Neural crest cell (in vitro differentiated cells): ENCODE measurements around the gene PCDHGC3. TPM values are rescaled to one million over a fixed set of nuclear protein-coding genes. Genes with fewer than 3 reads are reported as not detected.

Experiments
- DNase-seq: peaks from one replicate; pipeline ENCODE4 v3.0.0; 2021; ENCODE audit warnings: low read depth, mixed read lengths, low spot score
- H3K27ac Mint-ChIP-seq: one replicate; pipeline ENCODE4 v1.8.0; 2021; ENCODE audit warnings: mild to moderate bottlenecking, mixed read lengths; ENCODE audit not compliant: unreplicated experiment
- H3K27me3 Mint-ChIP-seq: 2 replicates; pipeline ENCODE4 v1.8.0; 2021; ENCODE audit warnings: low read depth, mild to moderate bottlenecking, mixed read lengths
- H3K36me3 Mint-ChIP-seq: 2 replicates; pipeline ENCODE4 v1.8.0; 2021; ENCODE audit warnings: low read depth, mild to moderate bottlenecking, mixed read lengths
- H3K4me1 Mint-ChIP-seq: 2 replicates; pipeline ENCODE4 v1.8.0; 2021; ENCODE audit warnings: mixed read lengths
- H3K4me3 Mint-ChIP-seq: one replicate; pipeline ENCODE4 v1.8.0; 2021; ENCODE audit warnings: mild to moderate bottlenecking, mixed read lengths
- H3K9me3 Mint-ChIP-seq: 2 replicates; pipeline ENCODE4 v1.8.0; 2021; ENCODE audit warnings: mixed read lengths
- total RNA-seq: library from RNA; stranded (reverse); gene quantifications from 2 replicates; pipeline ENCODE4 v1.2.1, GENCODE V29; 2021
- TF ChIP-seq, protein P1 (sequence below): fragments of 200-600 bp; sonication (generic); conservative IDR thresholded peaks from 2 replicates; pipeline ENCODE4 v1.5.0; 2021; ENCODE audit warnings: antibody characterized with exemption, mild to moderate bottlenecking

Gene PCDHGC3
- total RNA-seq, 1 donor from 2014 or later: 107 TPM

DNA sequence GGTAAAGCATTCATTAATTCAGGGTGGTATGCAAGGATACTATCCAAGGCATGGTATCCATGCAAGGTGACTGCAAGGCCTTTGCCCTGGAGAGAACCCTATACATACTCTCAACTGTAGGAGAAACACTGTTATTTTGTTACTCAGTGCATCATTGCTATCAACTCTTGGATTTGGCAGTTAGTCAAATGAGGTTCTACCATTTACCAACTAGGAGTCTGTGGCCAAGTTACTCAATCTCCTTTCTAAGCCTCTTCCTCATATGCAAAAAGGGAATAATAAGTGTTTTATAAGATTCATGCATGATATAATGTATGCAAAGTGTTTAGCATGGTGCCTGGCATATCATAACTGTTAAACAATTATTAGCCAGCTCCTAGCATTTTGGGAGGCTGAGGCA is 4.0 kb downstream of the PCDHGC3 start:
- no peak for DNase-seq
- peak overlapping the region; percentile 58 for H3K4me3 Mint-ChIP-seq
- no peak overlapping the region for H3K27ac Mint-ChIP-seq
- H3K36me3 Mint-ChIP-seq: peaks cover 39% of the 10 kb centered on the region
- no peaks in the 10 kb centered on the region for H3K27me3 Mint-ChIP-seq
- TF ChIP-seq, protein P1, sequence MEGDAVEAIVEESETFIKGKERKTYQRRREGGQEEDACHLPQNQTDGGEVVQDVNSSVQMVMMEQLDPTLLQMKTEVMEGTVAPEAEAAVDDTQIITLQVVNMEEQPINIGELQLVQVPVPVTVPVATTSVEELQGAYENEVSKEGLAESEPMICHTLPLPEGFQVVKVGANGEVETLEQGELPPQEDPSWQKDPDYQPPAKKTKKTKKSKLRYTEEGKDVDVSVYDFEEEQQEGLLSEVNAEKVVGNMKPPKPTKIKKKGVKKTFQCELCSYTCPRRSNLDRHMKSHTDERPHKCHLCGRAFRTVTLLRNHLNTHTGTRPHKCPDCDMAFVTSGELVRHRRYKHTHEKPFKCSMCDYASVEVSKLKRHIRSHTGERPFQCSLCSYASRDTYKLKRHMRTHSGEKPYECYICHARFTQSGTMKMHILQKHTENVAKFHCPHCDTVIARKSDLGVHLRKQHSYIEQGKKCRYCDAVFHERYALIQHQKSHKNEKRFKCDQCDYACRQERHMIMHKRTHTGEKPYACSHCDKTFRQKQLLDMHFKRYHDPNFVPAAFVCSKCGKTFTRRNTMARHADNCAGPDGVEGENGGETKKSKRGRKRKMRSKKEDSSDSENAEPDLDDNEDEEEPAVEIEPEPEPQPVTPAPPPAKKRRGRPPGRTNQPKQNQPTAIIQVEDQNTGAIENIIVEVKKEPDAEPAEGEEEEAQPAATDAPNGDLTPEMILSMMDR: no peak
- H3K4me1 Mint-ChIP-seq: peaks cover 84% of the 10 kb centered on the region
- H3K9me3 Mint-ChIP-seq: no peaks in the 10 kb centered on the region

DNA sequence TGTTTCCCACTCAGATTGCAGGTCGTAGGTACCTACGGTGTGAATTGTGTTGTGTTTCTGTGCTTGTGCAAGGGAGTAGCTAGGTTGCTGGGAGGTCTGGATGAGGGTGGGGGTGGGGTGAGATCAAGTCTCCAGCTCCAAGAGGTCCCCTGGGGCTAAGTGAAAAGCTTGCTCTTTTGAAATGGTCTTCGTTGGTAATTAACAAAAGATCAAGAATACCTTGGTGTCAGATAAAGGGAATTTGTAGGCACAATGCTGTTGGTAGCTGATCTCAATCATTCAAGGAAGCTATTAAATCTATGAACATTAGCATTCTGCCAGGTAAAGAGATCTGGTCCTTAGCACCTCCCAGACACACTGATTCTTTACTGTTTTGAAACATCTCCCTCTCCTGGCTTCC is 8.1 kb downstream of the PCDHGC3 start:
- DNase-seq: no peak
- H3K4me3 Mint-ChIP-seq: peak overlapping the region; percentile 72
- H3K4me1 Mint-ChIP-seq: peaks cover 79% of the 10 kb centered on the region
- peaks cover 38% of the 10 kb centered on the region for H3K36me3 Mint-ChIP-seq
- TF ChIP-seq, protein P1: no peak
- H3K27ac Mint-ChIP-seq: peak overlapping the region; percentile 90
- H3K27me3 Mint-ChIP-seq: no peaks in the 10 kb centered on the region
- H3K9me3 Mint-ChIP-seq: no peaks in the 10 kb centered on the region

DNA sequence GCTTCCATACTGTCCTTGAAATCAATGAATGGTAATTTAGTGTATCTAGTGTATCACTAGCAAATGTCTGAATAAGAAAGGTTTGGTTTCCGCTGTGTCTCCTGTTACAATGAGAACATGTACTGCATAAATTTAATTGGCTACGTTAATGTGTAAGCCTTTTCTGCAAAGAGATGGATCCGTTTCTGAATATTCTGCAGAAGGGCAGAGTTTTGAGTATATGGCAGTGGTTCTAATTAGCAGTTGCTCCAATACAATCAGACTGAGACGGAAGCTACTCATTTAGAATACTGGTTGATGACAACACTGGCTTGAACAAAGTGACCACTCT is 8.5 kb downstream of the PCDHGC3 start:
- peaks cover 79% of the 10 kb centered on the region for H3K4me1 Mint-ChIP-seq
- no peak for DNase-seq
- H3K36me3 Mint-ChIP-seq: peaks cover 41% of the 10 kb centered on the region
- no peaks in the 10 kb centered on the region for H3K9me3 Mint-ChIP-seq
- TF ChIP-seq, protein P1: no peak
- H3K27ac Mint-ChIP-seq: peak overlapping the region; percentile 90
- H3K27me3 Mint-ChIP-seq: no peaks in the 10 kb centered on the region
- peak overlapping the region; percentile 72 for H3K4me3 Mint-ChIP-seq

DNA sequence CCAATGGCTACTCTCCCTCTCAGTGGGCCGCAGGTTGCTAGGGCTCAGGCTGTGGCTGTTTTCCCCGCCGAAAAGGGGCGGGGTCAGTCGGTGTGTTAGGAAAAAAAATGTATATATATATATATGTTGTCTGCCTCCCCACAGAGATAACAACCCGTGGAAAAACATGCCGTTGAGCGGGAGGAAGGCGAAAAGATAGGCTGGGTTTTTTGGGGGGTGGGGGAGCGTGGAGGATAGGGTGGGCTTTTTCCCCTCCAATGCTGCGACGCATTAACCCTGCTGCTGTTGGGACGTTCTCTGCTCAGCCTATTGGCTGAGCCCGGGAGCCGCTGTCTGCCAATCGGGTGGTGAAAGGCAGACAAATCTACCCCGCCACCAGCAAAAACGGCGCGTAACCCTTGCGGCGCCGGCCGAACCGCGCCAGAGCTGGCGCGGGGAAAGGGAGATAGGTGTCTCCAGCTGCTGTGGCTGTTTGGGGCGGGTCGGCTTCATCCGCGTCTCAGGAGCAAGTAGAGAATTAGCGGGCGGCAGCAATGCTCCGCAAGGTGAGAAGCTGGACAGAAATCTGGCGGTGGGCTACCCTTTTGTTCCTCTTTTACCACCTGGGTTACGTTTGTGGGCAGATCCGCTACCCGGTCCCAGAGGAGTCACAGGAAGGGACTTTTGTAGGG is 9.0 kb downstream of the PCDHGC3 start, which contains the start of gene PCDHGC4:
PCDHGC4 (plus strand) TSS at position 390 of the 671 bp plus-strand sequence; CDS start at position 534, 144 bp downstream.
- H3K36me3 Mint-ChIP-seq: peaks cover 39% of the 10 kb centered on the region
- H3K9me3 Mint-ChIP-seq: no peaks in the 10 kb centered on the region
- no peaks in the 10 kb centered on the region for H3K27me3 Mint-ChIP-seq
- DNase-seq: peak; percentile 56
- TF ChIP-seq, protein P1: no peak
- H3K4me3 Mint-ChIP-seq: peak within 1 kb of the TSS; percentile 72
- H3K4me1 Mint-ChIP-seq: peaks cover 74% of the 10 kb centered on the region
- peak within 1 kb of the TSS; percentile 90 for H3K27ac Mint-ChIP-seq

DNA sequence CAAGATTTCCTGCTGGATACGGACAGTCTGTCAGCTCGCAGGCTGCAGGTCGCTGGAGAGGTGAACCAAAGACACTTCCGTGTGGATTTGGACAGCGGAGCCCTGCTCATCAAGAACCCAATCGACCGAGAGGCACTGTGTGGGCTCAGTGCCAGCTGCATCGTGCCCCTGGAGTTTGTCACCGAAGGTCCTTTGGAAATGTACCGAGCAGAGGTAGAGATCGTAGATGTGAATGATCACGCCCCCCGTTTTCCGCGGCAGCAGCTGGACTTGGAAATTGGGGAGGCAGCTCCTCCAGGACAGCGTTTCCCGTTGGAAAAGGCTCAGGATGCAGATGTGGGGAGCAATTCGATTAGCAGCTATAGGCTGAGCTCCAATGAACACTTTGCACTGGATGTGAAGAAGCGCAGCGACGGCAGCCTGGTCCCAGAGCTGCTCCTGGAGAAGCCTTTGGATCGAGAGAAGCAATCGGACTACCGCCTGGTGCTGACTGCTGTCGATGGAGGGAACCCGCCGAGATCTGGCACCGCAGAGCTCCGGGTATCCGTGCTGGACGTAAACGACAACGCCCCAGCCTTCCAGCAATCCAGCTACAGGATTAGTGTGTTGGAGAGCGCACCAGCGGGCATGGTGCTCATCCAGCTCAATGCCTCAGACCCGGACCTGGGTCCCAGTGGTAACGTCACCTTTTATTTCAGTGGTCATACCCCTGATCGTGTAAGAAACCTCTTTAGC is 9.7 kb downstream of the PCDHGC3 start:
- H3K4me3 Mint-ChIP-seq: peak overlapping the region; percentile 72
- H3K27me3 Mint-ChIP-seq: no peaks in the 10 kb centered on the region
- H3K9me3 Mint-ChIP-seq: no peaks in the 10 kb centered on the region
- peaks cover 67% of the 10 kb centered on the region for H3K4me1 Mint-ChIP-seq
- DNase-seq: no peak
- peaks cover 40% of the 10 kb centered on the region for H3K36me3 Mint-ChIP-seq
- TF ChIP-seq, protein P1: no peak
- peak overlapping the region; percentile 47 for H3K27ac Mint-ChIP-seq
